BJ (cell line): ENCODE data around the gene ARSD. TPM values are rescaled to one million over a fixed set of nuclear protein-coding genes. Genes with fewer than 3 reads are reported as not detected.
"Not testable (repeated sequence)": the region's sequence is repeated elsewhere in the genome, so short reads cannot be mapped to it uniquely, and the experiment has no call there.

Experiments used
- CTCF ChIA-PET: fragments of 350-600 bp; formaldehyde crosslinking; extraction: SDS; loops from one replicate; lab custom pipeline; 2021; ENCODE audit warnings: antibody characterized with exemption, inconsistent platforms; lab: Yijun Ruan, JAX
- POLR2A ChIA-PET: fragments of 300-600 bp; sonication (Branson Sonifier 250); formaldehyde crosslinking; extraction: SDS; loops from one replicate; lab custom pipeline; 2021; ENCODE audit warnings: antibody characterized with exemption; lab: Charles Lee
- DNase-seq: peaks from one replicate; pipeline ENCODE4 v3.0.0-alpha.2; 2011; ENCODE audit warnings: low read depth
- H3K27me3 ChIP-seq: 2 replicates; pipeline ENCODE4 v1.6.0; 2011; ENCODE audit warnings: low read length; ENCODE audit not compliant: control insufficient read depth, insufficient read depth
- H3K36me3 ChIP-seq: 2 replicates; pipeline ENCODE4 v1.5.1; 2011; ENCODE audit warnings: low read length; ENCODE audit not compliant: control insufficient read depth, insufficient read depth
- H3K4me3 ChIP-seq: 2 replicates; pipeline ENCODE4 v1.5.1; 2011; ENCODE audit warnings: low read depth, mild to moderate bottlenecking, control low read depth, low read length
- polyA plus RNA-seq: library from polyadenylated mRNA; depleted of rRNA; stranded (reverse); fragments of >200 nt; gene quantifications from 2 replicates; pipeline ENCODE4 v1.2.3, GENCODE V29; 2011
- TF ChIP-seq, protein P1 (sequence below): IDR thresholded peaks from 2 replicates; pipeline ENCODE4 v1.5.1; 2011; ENCODE audit warnings: low read depth, mild to moderate bottlenecking, control low read depth, inconsistent platforms, low read length, moderate library complexity; ENCODE audit not compliant: insufficient read depth

The ARSD gene
- polyA plus RNA-seq, 1 experiment: 12.6 TPM

DNA sequence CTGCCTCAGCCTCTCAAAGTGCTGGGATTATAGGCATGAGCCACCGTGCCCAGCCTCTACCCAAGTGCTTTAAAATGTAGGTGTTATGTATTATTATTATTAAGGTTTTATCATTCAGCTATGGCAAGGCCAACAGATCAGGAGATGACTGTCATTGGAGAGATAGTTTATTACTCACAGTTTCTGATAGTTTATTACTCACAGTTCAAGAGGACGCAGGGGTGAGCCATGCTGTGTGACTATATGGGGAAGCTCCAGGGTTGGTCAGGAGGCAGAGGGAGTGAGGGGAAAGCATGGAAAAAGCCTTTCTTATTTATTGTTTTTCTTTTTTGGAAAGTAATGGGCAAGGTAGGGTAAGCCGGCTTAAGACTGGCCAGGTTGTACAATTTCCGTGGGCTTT, 25.4 kb upstream of the ARSD start:
- Histone ChIP-seq H3K27me3 (no peaks in the 10 kb centered on the region), H3K4me3 (no peak overlapping the region), H3K36me3 (no peaks in the 10 kb centered on the region)
- ChIA-PET POLR2A (no interaction called here), CTCF (no interaction called here)
- TF ChIP-seq, protein P1, sequence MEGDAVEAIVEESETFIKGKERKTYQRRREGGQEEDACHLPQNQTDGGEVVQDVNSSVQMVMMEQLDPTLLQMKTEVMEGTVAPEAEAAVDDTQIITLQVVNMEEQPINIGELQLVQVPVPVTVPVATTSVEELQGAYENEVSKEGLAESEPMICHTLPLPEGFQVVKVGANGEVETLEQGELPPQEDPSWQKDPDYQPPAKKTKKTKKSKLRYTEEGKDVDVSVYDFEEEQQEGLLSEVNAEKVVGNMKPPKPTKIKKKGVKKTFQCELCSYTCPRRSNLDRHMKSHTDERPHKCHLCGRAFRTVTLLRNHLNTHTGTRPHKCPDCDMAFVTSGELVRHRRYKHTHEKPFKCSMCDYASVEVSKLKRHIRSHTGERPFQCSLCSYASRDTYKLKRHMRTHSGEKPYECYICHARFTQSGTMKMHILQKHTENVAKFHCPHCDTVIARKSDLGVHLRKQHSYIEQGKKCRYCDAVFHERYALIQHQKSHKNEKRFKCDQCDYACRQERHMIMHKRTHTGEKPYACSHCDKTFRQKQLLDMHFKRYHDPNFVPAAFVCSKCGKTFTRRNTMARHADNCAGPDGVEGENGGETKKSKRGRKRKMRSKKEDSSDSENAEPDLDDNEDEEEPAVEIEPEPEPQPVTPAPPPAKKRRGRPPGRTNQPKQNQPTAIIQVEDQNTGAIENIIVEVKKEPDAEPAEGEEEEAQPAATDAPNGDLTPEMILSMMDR: no peak
- DNase-seq: no peak

DNA sequence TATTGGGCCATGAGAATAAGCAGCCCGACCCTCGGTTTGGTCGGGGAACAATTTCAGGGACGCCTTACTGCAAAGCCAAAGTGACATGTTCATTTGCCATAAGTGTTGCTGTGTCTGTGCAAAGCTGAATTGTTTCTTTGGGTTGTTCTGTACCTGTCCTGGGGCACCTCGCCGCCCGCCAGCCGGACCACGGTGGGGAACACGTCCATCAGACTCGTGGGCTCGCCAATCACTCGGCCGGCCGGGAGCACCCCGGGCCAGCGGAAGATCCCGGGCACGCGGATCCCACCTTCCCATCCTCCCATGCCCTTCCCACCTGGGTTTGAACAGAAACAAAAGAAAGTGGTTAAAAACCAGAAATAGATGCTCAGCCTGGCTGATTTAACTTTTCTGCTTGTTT, 8.8 kb upstream of the ARSD start:
- POLR2A ChIA-PET, H3K4me3 ChIP-seq, CTCF ChIA-PET, H3K27me3 ChIP-seq, DNase-seq, H3K36me3 ChIP-seq: not testable (repeated sequence)

DNA sequence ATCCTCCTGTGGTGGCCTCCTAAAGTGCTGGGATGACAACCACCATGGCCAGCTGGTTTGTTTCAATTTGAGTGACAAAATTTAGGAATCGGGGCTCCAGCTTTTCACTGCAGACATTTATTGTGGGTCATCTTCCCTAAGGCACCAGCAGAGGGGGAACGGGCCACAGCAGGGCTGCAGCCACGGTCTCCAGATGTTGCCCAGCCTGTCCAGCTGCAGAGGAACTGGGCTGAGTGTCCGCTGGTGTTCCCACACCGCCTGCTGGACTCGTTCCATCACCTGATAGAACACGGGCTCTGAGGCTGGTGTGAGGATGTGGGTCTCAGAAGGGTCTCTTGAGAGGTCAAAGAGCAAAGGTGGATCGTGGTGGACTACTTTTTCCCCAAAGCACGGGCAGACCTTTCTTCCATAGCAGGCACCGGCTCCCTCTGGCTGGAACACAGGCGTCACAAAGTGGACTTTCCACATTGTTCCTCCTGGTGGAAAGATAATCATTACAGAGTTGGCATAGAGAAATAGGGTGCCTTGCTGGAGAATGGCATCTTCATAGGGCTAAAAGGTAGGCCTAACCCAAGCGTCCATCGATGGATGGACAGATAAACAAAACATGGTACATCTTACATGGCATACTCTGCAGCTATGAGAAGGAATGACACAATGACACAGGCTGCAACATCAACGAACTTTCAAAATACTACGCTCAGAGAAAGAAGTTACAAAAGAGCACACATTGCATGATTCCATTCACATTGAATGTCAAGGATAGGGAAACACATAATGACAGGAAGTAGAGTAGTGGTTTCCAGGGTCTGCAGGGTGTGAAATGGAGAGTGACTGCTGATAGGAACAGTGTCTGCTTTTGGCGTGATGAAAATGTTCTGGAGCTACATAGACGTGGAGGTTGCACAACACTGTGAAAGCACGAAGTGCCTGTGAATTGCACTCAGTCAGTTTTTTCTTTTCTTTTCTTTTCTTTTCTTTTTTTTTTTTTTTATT, 5.9 kb upstream of the ARSD start:
- no peaks in the 10 kb centered on the region for H3K36me3 ChIP-seq
- DNase-seq: no peak
- TF ChIP-seq, protein P1: no peak
- ChIA-PET POLR2A (no interaction called here), CTCF (no interaction called here)
- no peak overlapping the region for H3K4me3 ChIP-seq
- H3K27me3 ChIP-seq: no peaks in the 10 kb centered on the region

DNA sequence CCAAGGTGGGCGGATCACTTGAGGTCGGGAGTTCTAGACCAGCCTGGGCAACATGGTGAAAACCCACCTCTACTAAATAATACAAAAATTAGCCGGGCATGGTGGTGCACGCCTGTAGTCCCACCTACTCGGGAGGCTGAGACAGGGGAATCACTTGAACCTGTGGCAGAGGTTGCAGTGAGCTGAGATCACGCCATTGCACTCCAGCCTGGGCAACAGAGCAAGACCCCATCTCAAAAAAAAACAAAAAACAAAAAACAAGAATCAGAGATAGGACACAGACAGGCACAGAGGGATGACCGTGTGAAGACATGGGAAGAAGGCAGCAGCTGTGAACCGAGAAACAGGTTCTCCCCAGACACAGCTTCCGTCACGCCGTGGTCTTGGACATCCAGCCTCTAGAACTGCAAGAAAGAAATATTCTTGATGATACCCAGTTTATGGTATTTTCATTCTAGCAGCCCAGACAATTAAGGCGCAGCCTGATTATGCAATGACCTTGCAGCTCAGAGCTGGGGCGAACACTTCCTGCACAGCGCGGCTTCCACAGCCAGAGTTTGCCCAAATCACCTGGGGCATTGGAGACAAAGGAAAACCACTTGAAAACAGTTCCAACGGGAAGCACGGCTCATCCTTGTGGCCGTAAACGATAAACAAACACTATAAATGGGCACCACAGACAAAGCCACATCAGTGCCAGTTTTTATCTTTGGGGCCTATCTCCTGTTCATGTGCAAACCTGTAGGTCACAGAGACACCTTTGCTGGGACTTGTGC, 4.2 kb upstream of the ARSD start:
- no peaks in the 10 kb centered on the region for H3K36me3 ChIP-seq
- POLR2A ChIA-PET: no interaction called here
- CTCF ChIA-PET: no interaction called here

DNA sequence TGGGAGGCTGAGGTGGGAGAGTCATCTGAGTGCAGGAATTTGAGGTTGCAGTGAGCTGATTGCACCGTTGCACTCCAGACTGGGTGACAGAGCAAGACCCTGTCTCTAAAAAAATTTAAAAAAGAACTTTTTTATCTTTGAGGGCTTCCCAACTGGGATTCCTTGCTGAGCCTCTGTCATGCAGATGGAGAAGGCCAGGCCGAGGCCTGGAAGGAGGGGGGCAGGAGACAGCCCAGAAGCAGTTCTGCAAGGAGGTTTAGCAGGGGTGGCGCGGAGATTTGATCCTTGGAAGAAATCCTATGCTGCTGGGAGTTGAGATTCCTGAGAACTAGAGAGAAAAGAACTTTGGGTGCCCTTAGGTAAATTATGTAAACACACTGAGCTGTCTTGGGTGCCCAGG, 2.5 kb upstream of the ARSD start:
- Histone ChIP-seq H3K36me3 (no peaks in the 10 kb centered on the region), H3K4me3 (no peak overlapping the region), H3K27me3 (no peaks in the 10 kb centered on the region)
- ChIA-PET CTCF (interaction anchor here (0.6 kb wide), 1 partner anchor 712 kb away, joined by 3 read pairs; no protein-coding TSS in a partner anchor), POLR2A (no interaction called here)
- TF ChIP-seq, protein P1: no peak
- no peak for DNase-seq

More for the DNA sequence above, 4.2 kb upstream of the ARSD start:
- Histone ChIP-seq H3K4me3 (no peak overlapping the region), H3K27me3 (no peaks in the 10 kb centered on the region)
- TF ChIP-seq, protein P1: no peak
- no peak for DNase-seq
